Measurements from ENCODE around the gene DENND4C.

DNA sequence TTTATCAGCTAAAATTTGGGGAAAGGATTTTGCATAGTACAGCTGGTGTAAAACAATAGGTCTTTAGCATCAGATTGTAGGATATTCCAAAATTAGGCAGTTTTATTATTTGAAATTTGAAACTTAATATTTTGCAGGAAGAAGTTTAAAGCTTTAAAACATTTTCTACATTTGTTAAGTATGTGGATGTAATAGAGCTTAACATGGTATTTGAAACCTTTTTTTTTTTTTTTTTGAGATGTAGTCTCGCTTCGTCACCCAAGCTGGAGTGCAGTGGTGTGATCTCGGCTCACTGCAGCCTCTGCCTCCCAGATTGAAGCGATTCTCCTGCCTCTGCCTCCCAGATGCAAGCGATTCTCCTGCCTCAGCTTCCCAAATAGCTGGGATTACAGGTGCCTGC is 2.9 kb downstream of the DENND4C start:
- TF ChIP-seq, protein P1, sequence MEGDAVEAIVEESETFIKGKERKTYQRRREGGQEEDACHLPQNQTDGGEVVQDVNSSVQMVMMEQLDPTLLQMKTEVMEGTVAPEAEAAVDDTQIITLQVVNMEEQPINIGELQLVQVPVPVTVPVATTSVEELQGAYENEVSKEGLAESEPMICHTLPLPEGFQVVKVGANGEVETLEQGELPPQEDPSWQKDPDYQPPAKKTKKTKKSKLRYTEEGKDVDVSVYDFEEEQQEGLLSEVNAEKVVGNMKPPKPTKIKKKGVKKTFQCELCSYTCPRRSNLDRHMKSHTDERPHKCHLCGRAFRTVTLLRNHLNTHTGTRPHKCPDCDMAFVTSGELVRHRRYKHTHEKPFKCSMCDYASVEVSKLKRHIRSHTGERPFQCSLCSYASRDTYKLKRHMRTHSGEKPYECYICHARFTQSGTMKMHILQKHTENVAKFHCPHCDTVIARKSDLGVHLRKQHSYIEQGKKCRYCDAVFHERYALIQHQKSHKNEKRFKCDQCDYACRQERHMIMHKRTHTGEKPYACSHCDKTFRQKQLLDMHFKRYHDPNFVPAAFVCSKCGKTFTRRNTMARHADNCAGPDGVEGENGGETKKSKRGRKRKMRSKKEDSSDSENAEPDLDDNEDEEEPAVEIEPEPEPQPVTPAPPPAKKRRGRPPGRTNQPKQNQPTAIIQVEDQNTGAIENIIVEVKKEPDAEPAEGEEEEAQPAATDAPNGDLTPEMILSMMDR (IDR thresholded peaks at IDR 0.05) = no peak
- TF ChIP-seq ZFX (IDR thresholded peaks at IDR 0.05; ENCODE audit: borderline replicate concordance) = no peak

Measured in 22Rv1 (cell line).